Fibroblast of skin of back (primary cell): ENCODE measurements around the gene RBMX. TPM values are rescaled to one million over a fixed set of nuclear protein-coding genes. Genes with fewer than 3 reads are reported as not detected.
A peak's percentile ranks its signal among the peaks of the same experiment; 100 is the strongest.
"Not testable (repeated sequence)": the region's sequence is repeated elsewhere in the genome, so short reads cannot be mapped to it uniquely, and the experiment has no call there.

Source experiments
- DNase-seq: peaks from one replicate; pipeline ENCODE4 v3.0.0-alpha.2; 2013
- polyA plus RNA-seq, 2 experiments: library from polyadenylated mRNA; unstranded; fragments of 120-200 nt; gene quantifications; one replicate each; pipeline ENCODE4 v1.2.1, GENCODE V29; 2013; ENCODE audit not compliant: insufficient read length in 2 of 2

Gene RBMX
- 203 TPM for polyA plus RNA-seq (2013, experiment 1 of 2; ENCODE audit: insufficient read length)
- 116 TPM for polyA plus RNA-seq (2013, experiment 2 of 2; ENCODE audit: insufficient read length)

DNA sequence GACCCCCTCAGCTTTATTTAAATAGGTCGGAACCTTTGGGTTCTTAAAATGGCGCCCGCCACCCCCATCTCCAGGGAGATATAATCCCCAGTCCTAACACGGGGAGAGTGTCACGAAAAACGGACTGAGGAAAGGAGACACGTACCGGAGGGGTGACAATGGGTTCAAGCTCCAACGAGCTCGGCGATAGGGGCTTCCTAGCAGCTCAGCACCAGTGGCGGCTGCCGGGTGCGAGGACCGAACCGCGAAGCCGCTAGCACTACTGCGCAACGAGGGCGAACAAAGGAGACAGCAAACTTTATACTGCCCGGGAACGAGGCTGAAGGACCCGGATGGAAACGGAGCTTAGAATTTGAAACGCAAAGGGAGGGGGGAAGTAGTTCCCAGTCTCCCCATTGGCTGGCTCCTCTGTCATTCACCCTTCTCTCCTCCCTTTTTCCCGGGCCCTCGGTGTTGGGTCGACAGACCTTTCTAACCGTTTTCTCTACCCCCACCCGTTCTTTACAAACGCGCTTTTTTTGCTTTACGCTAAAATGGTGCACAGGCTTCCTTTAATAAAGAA is at the start of gene RBMX:
Gene RBMX, minus strand, starts transcription at position 274 of the 562 bp plus-strand sequence. CDS start 1,298 bp downstream, outside the sequence.
- DNase-seq = peak; percentile 93

DNA sequence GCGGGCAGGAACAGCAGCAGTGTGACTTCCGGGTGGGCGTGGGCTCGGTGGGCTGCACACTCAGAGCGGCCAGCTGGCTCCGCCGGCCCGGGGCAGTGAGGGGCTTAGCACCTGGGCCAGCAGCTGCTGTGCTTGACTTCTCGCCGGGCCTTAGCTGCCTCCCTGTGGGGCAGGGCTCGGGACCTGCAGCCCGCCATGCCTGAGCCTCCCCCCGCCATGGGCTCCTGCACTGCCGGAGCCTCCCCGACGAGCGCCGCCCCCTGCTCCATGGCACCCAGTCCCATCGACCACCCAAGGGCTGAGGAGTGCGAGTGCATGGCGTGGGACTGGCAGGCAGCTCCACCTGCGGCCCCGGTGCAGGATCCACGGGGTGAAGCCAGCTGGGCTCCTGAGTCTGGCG is 40.9 kb upstream of the RBMX start:
- not testable (repeated sequence) for DNase-seq

DNA sequence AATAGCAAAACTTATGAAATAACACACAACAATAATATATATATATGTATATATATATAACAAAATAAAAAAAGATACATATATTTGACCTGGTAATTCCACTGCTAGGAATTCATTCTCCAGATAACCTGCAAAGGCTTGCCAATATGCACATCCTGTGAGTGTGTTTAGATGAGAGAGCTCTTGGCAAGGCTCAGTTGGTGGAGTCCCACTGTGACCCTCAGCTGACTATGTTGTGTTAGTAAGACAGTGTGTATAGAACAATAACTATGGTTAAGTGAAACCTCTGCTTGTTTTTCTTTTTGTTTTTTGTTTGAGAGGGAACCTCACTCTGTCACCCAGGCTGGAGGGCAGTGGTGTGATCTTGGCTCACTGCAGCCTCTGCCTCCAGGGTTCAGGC is 39.5 kb upstream of the RBMX start:
- no peak for DNase-seq

DNA sequence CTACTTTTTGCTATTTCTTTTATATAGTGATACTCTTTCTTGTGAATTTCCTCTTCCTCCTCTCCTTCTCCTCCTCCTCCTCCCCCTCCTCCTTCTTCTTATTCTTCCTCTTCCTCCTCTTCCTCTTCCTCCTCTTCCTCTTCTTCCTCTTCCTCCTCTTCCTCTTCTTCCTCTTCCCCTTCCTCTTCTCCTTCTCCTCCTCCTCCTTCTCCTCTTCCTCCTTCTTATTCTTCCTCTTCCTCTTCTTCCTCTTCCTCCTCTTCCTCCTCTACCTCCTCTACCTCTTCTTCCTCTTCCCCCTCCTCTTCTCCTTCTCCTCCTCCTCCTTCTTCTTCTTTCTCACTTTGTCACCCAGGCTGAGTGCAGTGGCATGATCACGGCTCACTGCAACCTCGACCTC is 36.3 kb upstream of the RBMX start:
- no peak for DNase-seq

DNA sequence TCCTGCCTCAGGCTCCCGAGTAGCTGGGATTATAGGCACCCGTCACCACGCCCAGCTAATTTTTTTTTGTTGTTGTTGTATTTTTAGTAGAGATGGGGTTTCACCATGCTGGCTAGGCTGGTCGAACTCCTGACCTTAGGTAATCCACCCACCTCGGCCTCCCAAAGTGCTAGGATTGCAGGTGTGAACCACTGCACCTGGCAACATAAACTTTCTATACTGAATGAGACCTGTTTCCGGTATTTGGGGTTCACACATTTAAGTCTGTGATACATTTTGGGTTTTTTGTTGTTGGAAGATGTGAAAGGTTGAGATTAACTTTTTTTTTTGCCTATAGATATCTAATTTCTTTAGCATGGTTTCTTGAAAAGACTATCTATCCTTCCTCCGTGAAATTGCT is 31.1 kb upstream of the RBMX start:
- DNase-seq = not testable (repeated sequence)

DNA sequence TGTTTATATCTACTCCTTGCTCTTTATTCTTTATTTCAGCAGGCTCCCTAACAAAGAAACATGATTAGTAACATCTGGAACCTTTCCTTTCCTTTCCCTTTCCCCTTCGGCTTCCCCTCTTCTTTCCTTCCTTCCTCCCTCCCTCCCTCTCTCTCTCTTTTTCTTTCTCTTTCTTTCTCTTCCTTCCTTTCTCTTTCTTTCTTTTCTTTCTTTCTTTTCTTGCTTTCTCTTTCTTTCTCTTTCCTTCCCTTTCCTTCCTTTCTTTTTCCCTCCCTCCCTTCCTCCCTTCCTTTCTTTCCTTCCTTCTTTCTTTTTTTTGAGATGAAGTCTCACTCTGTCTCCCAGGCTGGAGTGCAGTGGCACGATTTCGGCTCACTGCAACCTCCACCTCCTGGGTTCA is 30.7 kb upstream of the RBMX start:
- DNase-seq = no peak

DNA sequence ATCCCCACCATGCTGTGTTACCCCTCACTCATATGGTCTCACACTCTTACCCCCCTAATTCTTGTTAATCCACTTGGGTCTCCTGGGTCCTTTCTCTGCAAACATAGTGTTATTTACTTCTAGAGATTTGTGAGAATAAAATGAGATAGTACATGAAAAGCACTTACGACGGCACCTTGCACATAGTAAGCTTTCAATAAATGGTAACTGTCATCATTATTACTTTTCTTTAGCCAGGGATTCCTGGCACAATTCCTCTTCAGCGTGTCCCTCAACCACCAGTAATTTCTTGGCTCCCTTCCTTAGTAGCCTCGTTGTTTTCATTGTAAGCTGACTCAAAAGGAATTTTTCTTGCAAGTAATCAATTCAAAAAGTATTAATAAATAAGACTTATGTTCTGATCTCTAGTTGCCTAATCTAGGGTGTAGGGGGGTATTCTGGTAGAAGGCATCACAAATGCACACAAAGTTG is 30.1 kb upstream of the RBMX start:
- DNase-seq = peak; percentile 9

DNA sequence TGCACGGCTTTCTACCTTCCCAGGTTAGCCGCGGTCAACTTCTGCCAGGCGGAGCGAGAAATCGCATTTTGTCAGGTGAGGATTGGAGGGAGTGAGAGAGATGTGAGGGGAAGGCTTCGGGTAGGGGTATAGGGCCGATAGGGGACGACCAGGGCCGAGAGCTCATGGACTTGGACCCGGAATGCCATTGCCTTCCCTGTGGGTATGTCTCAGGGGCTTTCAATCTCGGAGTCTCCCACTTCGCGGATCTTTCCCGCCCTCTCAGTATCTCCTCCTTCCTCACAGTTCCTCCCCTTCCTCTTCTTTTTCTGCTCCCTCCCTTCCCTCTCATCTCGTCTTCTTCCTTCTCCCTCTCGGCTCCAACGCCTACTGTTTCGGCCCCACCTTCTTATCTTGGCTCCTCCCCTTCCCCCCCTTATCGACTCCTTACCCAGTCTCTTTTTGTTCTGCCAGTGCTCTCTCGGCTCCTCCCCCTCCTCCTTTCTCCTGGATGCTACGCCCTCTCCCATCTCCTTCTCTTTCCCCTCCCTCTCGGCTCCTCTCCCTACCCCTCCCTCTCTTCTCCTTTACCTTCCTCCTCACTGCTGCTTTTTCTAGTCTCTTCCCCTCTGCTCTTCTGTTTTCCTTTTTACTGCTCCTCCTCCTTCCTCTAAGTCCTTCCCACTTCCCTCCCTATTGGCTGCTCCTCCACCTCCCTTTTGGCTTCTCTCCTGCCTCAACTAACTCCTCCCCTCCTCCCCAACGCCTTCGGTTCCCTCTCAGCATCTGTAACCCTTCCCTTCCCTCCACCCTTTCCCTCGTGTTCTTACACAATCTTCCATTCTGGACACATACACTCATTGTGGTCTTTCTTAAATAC is 29.4 kb upstream of the RBMX start:
- peak; percentile 90 for DNase-seq

DNA sequence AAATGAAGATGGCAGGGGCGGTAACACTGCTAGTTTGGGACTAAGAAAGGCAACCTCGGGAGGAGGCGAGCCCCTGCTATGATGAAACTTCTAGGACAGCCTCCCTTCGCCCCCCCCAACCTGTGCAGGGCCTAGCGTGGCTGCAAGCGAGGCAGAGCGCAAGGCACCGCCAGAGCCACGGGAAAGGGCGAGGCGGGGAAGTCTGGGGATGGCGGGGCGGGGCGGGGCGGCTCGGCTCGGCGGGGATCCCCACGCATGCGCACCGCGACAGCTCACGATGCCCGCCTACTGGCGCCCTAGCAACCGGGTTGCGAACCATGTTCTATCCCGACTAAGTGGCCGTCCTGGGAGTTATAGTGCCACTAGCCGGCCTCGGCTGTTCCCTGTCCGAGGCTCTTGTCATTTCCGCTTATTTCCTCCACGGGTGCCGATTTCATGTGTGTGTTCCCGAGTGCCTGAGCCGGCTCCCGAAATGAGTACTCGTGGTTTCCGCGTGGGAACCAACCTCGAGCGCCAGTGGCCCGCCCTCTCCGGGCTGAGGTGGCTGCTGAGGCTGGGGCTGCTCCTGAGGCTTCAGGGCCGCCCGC is 28.7 kb upstream of the RBMX start:
- DNase-seq = peak; percentile 78

DNA sequence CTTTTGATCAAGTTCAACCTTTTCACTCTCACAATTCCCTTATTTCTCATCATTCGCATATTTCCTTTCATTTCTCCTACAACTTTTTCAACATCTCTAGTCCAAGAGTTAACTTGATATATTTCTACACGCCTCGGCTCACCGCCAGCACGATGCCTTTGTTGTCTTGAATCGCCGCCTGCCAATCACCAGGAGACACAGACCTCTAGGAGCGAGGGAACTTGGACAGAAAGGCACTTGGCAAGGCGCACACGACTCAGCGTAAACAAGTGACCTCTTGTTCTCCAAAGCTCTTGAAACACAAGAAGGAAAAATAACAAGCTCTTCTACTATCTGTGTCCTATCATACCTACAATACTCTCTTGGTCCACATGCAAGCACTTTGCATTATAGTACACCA is 27.1 kb upstream of the RBMX start:
- no peak for DNase-seq

DNA sequence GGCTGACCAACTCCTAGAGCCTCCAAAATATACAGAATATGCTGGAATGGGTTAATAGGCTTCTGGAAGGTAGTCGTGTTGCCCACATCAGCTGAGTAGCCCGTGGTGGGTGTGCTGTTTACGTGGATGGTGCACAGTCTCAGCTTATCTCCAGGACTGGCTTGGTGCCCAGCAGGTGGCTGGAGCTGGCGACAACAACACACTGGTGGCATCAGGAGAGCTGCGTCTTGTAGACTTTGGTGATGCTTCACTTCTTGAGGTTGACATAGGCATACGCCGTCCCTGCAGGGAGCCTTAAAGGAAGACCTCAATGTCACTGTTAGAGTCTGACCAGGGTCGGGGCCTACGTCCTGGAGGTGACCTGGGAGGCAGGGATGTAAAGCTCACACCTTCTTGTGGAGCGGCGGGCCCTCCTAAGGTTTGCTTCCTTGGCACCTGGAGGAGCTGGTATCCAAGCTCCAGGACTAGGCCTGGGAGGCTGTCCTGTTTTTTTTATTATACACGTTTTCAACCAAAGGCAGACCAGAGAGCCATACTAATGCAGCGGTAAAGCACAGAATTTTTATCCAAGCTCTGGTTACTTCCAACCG is 26.5 kb upstream of the RBMX start:
- no peak for DNase-seq

DNA sequence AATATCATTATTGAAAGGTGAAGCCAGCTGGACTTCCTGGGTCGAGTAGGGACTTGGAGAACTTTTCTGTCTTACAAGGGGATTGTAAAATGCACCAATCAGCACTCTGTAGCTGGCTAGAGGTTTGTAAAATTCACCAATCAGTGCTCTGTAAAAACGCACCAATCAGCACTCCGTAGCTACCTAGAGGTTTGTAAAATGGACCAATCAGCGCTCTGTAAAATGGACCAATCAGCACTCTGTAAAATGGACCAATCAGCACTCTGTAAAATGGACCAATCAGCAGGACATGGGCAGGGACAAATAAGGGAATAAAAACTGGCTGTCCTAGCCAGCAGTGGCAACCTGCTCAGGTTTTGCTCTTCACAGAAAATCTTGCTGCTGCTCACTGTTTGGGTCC is 23.5 kb upstream of the RBMX start:
- DNase-seq = not testable (repeated sequence)

DNA sequence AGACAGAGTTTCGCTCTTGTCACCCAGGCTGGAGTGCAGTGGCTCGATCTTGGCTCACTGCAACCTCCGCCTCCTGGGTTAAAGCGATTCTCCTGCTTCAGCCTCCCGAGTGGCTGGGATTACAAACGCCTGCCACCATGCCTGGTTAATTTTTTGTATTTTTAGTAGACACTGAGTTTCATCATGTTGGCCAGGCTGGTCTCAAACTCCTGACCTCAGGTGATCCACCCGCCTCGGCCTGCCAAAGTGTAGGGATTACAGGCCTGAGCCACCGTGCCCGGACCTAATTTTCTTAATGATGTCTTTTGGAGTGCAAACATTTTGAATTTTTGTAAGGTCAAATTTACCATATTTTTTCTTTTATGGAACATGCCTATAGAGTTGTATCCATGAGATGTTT is 19.5 kb upstream of the RBMX start:
- DNase-seq = not testable (repeated sequence)

DNA sequence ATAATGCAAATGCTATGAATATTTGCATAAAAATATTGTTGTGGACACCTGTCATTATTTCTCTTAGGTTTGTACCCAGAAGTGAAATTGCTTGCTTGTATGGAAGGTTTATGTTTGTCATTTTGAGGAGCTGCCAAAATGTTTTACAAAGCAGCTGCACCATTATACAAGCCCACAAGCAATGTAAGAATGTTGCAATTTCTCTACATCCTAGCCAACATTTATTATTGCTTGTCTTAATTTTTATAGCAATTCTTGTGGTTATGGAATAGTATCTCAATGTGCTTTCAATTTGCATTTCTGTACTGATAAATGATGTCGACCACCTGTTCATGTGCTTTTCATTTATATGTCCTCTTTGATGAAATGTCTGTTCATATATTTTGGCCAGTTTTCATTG is 18.7 kb upstream of the RBMX start:
- no peak for DNase-seq

DNA sequence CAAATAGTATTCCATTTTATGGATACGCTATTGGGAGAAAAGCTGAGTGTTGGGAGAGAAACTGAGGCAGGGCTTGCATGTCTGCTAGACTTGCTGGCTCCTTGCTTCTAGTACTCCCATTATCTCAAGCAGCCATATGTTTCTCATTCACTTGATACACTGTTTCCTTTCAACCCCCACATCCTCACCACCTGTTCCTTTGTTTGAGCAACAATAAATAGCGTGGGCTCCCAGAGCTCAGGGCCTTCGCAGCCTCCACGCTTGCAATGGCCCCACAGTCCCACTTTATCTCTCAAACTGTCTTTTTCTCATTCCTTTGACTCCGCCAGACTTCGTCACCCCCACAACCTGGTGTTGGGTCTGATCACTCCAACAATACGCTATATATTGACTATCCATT is 18.2 kb upstream of the RBMX start:
- DNase-seq = not testable (repeated sequence)

DNA sequence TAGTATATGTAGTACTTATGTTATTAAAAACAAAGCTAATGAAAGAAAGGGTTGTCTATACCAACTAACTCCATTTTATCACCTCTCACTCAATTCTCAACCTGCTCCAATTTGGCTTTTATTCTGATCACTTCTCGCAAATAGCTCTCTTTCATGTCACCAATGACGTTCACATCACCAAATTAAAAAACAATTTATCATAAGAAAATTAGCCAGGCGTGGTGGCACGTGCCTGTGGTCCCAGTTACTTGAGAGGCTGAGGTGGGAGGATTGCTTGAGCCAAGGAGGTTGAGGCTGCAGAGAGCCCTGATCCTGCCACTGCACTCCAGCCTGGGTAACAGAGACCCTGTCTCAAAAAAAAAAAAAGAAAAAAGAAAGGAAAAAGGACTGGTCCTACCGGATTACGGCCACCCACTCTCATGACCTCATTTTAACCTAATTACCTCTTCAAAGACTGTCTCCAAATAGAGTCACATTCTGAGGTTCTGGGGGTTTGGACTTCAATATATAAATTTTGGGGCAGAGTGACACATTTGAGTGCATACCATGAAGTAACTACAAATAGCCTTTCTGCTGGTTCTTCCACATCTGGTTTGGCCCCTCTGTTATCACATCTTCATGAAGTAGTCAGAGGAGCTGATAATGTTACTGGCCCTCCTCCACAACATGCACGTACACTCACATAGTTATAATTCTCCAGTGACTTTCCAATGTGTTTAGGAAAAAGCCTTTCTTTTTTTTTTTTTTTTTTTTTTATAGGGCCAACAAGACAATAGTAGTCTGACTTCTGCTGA is 15.8 kb upstream of the RBMX start:
- no peak for DNase-seq

DNA sequence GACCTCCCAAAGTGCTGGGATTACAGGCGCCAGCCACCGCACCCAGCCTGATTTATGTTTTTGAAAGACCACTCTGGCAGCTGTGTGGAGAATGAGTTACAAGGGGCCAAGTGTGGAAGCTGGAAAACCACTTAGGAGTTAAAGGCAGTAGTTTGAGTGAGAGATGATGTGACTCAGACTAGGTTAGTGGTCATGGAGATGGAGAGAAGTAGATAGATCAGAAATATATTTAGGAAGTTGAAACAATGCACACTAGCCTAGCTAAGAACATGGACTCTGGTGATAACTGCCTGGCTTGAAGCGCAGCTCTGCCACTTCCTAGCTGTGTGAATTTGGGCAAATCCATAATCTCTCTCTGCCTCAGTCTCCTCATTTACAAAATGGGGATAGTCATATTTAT is 11.9 kb upstream of the RBMX start:
- no peak for DNase-seq

DNA sequence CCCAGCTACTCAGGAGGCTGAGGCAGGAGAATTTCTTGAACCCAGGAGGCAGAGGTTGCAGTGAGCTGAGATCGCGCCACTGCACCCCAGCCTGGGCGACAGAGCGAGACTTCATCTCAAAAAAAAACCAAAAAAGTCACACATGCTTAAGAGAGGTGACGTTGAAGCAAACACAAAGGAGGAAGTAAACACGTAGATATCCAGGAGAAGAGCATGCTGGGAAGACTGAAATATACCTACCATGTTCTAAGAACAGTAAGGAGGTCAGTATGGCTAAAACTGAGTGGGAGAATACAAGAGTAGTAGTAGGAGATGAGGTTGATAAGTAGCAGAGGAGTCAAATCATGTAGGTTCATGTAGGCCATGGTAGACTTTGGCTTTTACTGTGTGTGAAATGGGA is 10.1 kb upstream of the RBMX start:
- not testable (repeated sequence) for DNase-seq

DNA sequence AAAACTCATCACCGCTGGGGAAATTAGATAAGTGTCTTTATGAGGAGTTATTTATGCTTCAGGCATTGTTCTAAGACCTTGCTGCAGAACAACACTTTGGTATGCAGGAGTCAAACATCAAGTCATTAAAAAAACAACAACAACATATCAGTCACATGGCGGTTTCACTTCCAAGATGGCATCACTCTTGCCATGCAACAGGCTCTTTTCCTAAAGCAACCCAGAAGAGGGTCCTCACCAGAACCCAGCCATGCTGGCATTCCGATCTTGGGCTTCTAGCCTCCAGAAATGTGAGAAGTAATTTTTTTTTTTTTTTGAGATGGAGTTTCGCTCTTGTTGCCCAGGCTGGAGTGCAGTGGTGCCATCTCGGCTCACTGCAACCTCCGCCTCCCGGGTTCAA is 8.7 kb upstream of the RBMX start:
- no peak for DNase-seq

DNA sequence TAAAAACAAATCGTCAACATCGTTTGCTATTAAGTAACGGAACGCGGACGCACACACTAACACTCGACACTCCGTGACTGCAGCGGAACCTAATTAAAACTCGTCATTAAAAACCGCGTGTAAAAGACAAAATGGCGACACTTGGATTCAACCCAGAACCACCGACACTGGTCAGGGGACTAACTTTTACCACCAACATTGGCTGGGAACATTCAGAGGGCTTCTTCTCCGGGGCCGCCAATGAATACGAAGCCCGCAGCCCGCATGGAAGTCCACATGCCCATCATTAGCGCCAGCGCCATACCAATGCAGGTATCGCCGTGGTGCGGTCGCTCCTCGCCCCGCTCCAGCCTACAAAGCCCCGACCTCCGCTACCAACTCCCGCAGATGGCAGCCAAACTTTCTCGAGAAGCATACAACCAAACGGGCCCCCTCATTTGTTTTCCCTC is 498 bp downstream of the RBMX start:
- peak; percentile 20 for DNase-seq

DNA sequence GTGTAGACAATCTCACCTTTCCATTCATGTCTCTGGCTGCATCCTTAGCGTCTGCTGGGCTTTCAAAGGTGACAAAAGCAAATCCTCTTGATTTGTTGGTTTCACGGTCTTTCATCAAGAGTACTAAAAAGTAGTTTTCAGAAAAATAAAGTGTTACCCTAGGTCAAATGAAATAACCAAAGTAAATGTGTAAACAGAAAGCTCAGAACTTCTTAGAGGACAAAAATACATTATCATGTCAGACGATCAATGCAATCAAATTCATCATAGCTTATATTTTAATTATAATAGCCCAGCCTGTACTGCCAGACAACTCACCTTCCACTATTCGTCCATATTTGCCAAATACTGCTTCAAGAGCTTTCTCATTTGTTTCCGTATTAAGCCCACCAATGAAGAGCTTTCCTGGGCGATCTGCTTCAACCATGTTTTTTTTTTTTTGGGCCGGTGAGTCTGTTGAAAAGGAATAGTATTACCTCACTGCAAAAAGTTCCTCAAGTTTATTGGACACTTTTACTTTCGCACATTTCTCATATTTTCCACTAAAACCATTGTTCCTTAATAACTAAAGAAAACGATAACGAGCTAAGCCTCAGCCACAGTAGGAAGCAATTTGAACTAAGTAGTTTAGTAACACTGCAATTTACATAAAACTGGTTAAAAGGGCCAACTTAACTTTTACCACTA is 1.4 kb downstream of the RBMX start:
- peak; percentile 19 for DNase-seq

DNA sequence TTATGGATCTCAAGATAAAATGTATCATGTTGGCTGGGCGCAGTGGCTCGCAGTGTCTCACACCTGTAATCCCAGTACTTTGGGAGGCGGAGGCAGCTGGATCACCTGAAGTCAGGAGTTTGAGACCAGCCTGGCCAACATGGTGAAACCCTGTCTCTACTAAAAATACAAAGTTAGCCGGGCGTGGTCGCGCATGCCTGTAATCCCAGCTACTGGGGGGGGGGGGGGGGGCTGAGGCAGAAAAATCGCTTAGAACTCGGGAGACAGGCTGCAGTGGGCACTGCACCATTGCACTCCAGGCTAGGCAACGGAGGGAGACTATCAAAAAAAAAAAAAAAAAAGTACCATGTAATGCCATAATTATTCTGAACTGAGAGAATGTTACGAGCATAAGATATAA is 2.1 kb downstream of the RBMX start:
- DNase-seq = no peak
